Body of pancreas (tissue), 4 donors: Measurements from ENCODE around the gene CFDP1.

ENCODE experiments used
- POLR2A ChIP-seq, 3 donors: fragments of 450-650 bp; IDR thresholded peaks; one replicate each; pipeline ENCODE4 v1.6.1; 2016; ENCODE audit warnings: antibody characterized with exemption in 3 of 3, mild to moderate bottlenecking in 2 of 3
- TF ChIP-seq, protein P1 (sequence below), 7 experiments: fragments of 450-650 bp in 4 of 7; fragments of 200-600 bp in 3 of 7; sonication (generic) in 3 of 7; IDR thresholded peaks; one replicate each; pipeline ENCODE4 v1.5.1; 2016 to 2019; ENCODE audit warnings: antibody characterized with exemption in 7 of 7

DNA sequence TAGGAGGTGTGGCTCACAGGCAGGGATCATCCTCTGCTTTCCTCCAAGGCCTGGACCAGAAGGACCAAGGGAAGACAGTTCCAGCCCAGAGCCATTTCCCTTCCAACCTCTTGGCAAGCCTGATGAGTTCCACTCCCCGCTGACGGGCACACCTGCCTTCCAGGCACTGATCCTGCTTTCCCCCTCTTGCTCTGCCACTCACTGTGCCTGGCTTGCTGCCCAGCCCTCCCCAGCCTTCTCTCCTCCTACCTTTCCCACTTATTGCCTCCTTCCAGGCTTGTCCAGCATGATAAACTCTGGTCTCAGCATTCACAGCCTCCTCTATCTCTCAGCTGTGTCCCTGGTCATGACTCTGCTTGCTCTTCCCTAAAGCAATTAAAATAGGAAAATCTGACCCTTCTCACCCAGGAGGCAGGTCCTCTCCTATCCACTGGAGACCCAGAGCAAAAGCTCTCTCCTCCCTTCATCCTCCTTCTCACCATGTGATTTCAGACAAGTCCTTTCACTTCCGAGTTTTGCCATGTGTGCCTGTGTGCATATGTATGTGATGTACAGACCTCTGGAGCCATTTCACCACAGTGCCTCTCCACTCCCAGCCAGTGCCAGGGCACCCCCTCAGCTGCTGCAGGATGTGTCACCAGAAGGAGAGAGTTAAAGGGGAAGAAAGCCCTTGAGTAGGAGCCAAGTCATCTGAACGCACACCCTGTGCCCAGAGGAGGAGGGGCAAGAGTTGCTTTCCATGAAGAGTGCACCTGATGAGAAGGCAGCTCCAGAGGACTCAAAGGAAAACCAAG, 44.6 kb upstream of the CFDP1 start:
- TF ChIP-seq, protein P1, sequence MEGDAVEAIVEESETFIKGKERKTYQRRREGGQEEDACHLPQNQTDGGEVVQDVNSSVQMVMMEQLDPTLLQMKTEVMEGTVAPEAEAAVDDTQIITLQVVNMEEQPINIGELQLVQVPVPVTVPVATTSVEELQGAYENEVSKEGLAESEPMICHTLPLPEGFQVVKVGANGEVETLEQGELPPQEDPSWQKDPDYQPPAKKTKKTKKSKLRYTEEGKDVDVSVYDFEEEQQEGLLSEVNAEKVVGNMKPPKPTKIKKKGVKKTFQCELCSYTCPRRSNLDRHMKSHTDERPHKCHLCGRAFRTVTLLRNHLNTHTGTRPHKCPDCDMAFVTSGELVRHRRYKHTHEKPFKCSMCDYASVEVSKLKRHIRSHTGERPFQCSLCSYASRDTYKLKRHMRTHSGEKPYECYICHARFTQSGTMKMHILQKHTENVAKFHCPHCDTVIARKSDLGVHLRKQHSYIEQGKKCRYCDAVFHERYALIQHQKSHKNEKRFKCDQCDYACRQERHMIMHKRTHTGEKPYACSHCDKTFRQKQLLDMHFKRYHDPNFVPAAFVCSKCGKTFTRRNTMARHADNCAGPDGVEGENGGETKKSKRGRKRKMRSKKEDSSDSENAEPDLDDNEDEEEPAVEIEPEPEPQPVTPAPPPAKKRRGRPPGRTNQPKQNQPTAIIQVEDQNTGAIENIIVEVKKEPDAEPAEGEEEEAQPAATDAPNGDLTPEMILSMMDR (IDR thresholded peaks at IDR 0.05) = no peak
- TF ChIP-seq POLR2A (IDR thresholded peaks at IDR 0.05) = no peak
